ENCODE measurements around the gene AOAH. TPM values are rescaled to one million over a fixed set of nuclear protein-coding genes. Genes with fewer than 3 reads are reported as not detected.
"Not testable (repeated sequence)": the region's sequence is repeated elsewhere in the genome, so short reads cannot be mapped to it uniquely, and the experiment has no call there.

AOAH gene
- total RNA-seq, 1 donor from 2014 or later = 2.4 TPM

DNA sequence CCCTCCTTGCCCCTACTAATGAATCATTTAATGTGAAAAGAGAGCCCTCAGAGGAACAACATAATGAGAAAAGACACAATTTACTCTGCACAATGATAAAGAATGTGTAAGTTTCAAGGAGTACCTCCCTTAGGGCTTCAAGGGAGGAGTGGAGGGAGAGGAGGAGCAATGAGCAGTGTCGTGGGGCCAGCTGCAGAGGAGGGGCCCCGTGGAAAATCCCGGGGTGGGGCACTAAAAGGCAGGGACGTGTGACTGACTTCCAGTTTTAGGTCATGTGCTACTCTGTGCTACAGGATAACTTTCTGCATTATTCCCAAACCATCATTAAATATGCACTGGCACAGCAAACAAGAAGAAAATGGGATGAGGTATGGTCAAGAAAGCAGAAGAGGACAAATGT, 226.5 kb downstream of the AOAH start:
- intact Hi-C loops (cut with micrococcal nuclease) = no loop called here
- H3K36me3 Mint-ChIP-seq (ENCODE audit: low read depth) = no peaks in the 10 kb centered on the region
- no peak overlapping the region for H3K27ac Mint-ChIP-seq
- DNase-seq (no peak), ATAC-seq (ENCODE audit: low read depth) (no peak)
- CTCF ChIA-PET = interaction anchor here (2.0 kb wide), 1 partner anchor 10 kb away, joined by 5 read pairs; no protein-coding TSS in a partner anchor
- no peak overlapping the region for H3K4me3 Mint-ChIP-seq
- H3K27me3 Mint-ChIP-seq = peaks cover 14% of the 10 kb centered on the region
- no peaks in the 10 kb centered on the region for H3K4me1 Mint-ChIP-seq
- POLR2A ChIA-PET = no interaction called here
- TF ChIP-seq, protein P1, sequence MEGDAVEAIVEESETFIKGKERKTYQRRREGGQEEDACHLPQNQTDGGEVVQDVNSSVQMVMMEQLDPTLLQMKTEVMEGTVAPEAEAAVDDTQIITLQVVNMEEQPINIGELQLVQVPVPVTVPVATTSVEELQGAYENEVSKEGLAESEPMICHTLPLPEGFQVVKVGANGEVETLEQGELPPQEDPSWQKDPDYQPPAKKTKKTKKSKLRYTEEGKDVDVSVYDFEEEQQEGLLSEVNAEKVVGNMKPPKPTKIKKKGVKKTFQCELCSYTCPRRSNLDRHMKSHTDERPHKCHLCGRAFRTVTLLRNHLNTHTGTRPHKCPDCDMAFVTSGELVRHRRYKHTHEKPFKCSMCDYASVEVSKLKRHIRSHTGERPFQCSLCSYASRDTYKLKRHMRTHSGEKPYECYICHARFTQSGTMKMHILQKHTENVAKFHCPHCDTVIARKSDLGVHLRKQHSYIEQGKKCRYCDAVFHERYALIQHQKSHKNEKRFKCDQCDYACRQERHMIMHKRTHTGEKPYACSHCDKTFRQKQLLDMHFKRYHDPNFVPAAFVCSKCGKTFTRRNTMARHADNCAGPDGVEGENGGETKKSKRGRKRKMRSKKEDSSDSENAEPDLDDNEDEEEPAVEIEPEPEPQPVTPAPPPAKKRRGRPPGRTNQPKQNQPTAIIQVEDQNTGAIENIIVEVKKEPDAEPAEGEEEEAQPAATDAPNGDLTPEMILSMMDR (IDR thresholded peaks at IDR 0.05) = no peak
- H3K9me3 Mint-ChIP-seq = no peaks in the 10 kb centered on the region

DNA sequence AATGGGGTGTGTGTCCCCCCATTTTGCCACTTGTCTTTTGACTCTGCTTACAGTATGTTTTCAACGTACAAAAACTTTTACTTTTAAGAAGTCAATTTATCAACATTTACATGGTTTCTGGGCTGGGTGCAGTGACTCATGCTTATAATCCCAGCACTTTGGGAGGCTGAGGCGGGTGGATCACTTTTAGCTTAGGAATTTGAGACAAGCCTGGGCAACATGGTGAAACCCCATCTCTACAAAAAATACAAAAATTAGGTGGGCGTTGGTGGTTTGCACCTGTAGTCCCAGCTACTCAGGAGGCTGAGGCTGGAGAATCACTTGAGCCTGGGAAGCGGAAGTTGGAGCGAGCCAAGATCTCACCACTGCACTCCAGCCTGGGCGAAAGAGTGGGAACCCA, 227.1 kb downstream of the AOAH start:
- CTCF ChIA-PET = interaction anchor here (1.0 kb wide), 1 partner anchor 10 kb away, joined by 3 read pairs; no protein-coding TSS in a partner anchor

DNA sequence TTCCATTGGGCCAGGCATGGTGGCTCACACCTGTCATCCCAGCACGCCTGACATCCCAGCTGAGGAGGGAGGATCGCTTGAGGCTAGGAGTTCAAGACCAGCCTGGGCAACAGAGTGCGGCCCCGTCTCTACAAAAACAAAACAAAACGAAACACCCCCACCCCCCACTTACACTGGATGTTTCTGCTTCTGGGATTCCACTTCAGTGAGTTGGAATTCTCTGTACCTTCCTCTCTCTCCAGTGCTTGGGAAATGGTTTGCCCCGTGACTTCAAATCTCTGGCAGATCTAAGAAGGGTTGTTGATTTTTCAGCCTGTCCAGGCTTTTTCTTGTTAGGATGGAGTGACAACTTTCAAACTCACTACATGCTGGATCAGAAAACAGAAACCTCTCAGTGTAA, 227.7 kb downstream of the AOAH start:
- TF ChIP-seq, protein P1 (IDR thresholded peaks at IDR 0.05) = no peak
- no peaks in the 10 kb centered on the region for H3K36me3 Mint-ChIP-seq (ENCODE audit: low read depth)
- intact Hi-C loops (cut with micrococcal nuclease) = no loop called here
- no peaks in the 10 kb centered on the region for H3K9me3 Mint-ChIP-seq
- ChIA-PET CTCF (interaction anchor here (1.0 kb wide), 1 partner anchor 9 kb away, joined by 3 read pairs; no protein-coding TSS in a partner anchor), POLR2A (no interaction called here)
- DNase-seq (no peak), ATAC-seq (ENCODE audit: low read depth) (no peak)
- no peaks in the 10 kb centered on the region for H3K4me1 Mint-ChIP-seq
- H3K27ac Mint-ChIP-seq = no peak overlapping the region
- H3K4me3 Mint-ChIP-seq = no peak overlapping the region
- peaks cover 14% of the 10 kb centered on the region for H3K27me3 Mint-ChIP-seq

More for the DNA sequence above, 227.1 kb downstream of the AOAH start:
- DNase-seq; H3K27ac Mint-ChIP-seq; H3K36me3 Mint-ChIP-seq (ENCODE audit: low read depth); H3K9me3 Mint-ChIP-seq; POLR2A ChIA-PET; H3K4me3 Mint-ChIP-seq; intact Hi-C loops (cut with micrococcal nuclease); ATAC-seq (ENCODE audit: low read depth); H3K4me1 Mint-ChIP-seq: not testable (repeated sequence)
- peaks cover 14% of the 10 kb centered on the region for H3K27me3 Mint-ChIP-seq

DNA sequence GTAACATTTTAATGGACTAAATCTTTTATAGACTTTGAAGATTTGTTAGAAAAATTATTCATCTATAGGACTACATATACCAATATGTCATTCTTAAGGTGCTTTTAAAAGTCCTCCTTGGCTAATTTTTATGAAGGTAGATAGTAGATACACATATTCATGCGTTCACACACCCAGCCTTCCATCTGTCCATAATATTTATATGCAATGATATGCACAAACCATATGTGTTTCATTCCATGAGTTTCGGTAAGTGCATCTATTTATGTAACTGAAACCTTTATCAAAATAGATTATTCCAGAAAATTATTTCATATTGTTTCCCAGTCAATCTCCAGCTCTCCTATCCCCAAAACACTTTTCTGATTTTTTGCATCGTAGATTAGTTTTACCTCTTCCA, 233.0 kb downstream of the AOAH start:
- CTCF ChIA-PET = interaction anchor here (0.7 to 5.7 kb wide), 4 partner anchors 181 to 709 kb away, joined by 3 to 86 read pairs (median 17); no protein-coding TSS in a partner anchor
- intact Hi-C loops (cut with micrococcal nuclease) = no loop called here

DNA sequence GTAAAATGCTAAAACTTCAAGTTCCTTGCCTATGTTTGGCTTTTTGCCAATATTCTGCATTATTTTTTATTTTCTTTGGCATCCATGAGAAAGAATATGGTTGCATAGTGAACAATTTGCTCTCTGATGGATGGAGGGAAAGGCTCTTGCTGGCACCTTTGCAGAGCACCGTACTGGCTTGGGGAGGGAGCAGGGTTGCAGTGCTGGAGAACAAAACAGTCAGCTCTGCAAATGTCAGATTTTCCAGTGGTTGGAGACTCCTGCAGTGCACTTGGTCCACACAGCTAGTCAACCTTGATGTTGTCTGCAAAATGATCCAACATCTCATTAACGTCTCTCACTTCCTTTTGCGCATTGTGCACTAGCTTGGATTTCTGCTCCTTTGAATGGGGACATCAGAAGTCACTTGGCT, 233.9 kb downstream of the AOAH start:
- ChIA-PET CTCF (interaction anchor here (4.0 to 5.7 kb wide), 2 partner anchors 692 to 710 kb away, joined by 30 to 86 read pairs; no protein-coding TSS in a partner anchor), POLR2A (no interaction called here)
- Mint-ChIP-seq H3K27ac (no peak overlapping the region), H3K9me3 (no peaks in the 10 kb centered on the region), H3K27me3 (peaks cover 6% of the 10 kb centered on the region), H3K36me3 (ENCODE audit: low read depth) (no peaks in the 10 kb centered on the region), H3K4me3 (no peak overlapping the region), H3K4me1 (no peaks in the 10 kb centered on the region)
- TF ChIP-seq, protein P1 (IDR thresholded peaks at IDR 0.05) = no peak
- DNase-seq (no peak), ATAC-seq (ENCODE audit: low read depth) (no peak)
- intact Hi-C loops (cut with micrococcal nuclease) = no loop called here

More for the DNA sequence above, 233.0 kb downstream of the AOAH start:
- POLR2A ChIA-PET = no interaction called here
- H3K27me3 Mint-ChIP-seq = peaks cover 6% of the 10 kb centered on the region
- no peaks in the 10 kb centered on the region for H3K9me3 Mint-ChIP-seq
- TF ChIP-seq, protein P1 (IDR thresholded peaks at IDR 0.05) = no peak
- no peak overlapping the region for H3K27ac Mint-ChIP-seq
- H3K4me3 Mint-ChIP-seq = no peak overlapping the region
- DNase-seq (no peak), ATAC-seq (ENCODE audit: low read depth) (no peak)
- H3K4me1 Mint-ChIP-seq = no peaks in the 10 kb centered on the region
- H3K36me3 Mint-ChIP-seq (ENCODE audit: low read depth) = no peaks in the 10 kb centered on the region

DNA sequence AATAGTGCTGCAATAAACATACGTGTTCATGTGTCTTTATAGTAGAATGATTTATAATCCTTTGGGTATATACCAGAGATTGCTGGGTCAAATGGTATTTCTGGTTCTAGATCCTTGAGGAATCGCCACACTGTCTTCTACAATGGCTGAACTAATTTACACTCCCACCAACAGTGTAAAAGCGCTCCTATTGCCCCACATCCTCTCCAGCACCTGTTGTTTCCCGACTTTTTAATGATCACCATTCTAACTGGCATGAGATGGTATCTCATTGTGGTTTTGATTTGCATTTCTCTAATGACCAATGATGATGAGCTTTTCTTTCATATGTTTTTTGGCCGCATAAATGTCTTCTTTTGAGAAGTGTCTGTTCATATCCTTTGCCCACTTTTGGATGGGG, 235.6 kb downstream of the AOAH start:
- ATAC-seq (ENCODE audit: low read depth); H3K9me3 Mint-ChIP-seq; H3K4me1 Mint-ChIP-seq; H3K4me3 Mint-ChIP-seq; H3K27ac Mint-ChIP-seq; H3K36me3 Mint-ChIP-seq (ENCODE audit: low read depth); H3K27me3 Mint-ChIP-seq; POLR2A ChIA-PET; DNase-seq: not testable (repeated sequence)
- intact Hi-C loops (cut with micrococcal nuclease) = loop anchor here (5.0 to 10.0 kb wide), 2 partner anchors 299 to 1016 kb away; no protein-coding TSS in a partner anchor
- CTCF ChIA-PET = interaction anchor here (1.6 to 5.7 kb wide), 4 partner anchors 182 to 711 kb away, joined by 3 to 86 read pairs (median 26); no protein-coding TSS in a partner anchor

Measured in activated B cell treated with CpG ODN at 0.5 μM for 24 hours (primary cell).